Activated T-cell treated with anti-CD3 and anti-CD28 coated beads, Interleukin-2, amount 50 U/mL, for 24 hours (primary cell): ENCODE measurements around the gene PHLPP1.

ENCODE experiments used
- DNase-seq: peaks from one replicate; pipeline ENCODE4 v3.0.0-alpha.2; 2020
- H3K27ac Mint-ChIP-seq: 2 replicates; pipeline ENCODE4 v1.8.0; 2020; ENCODE audit warnings: mild to moderate bottlenecking, mixed read lengths
- H3K27me3 Mint-ChIP-seq: 2 replicates; pipeline ENCODE4 v1.8.0; 2020; ENCODE audit warnings: mixed read lengths
- H3K36me3 Mint-ChIP-seq: 2 replicates; pipeline ENCODE4 v1.8.0; 2020; ENCODE audit warnings: low read depth, mixed read lengths
- H3K4me1 Mint-ChIP-seq: 2 replicates; pipeline ENCODE4 v1.8.0; 2020; ENCODE audit warnings: low read depth, mixed read lengths
- H3K4me3 Mint-ChIP-seq: 2 replicates; pipeline ENCODE4 v1.8.0; 2020; ENCODE audit warnings: mild to moderate bottlenecking, moderate library complexity, mixed read lengths
- H3K9me3 Mint-ChIP-seq: 2 replicates; pipeline ENCODE4 v1.8.0; 2020; ENCODE audit warnings: mixed read lengths

PHLPP1 gene

GRCh38 chr18:62928326-62928725 is 213.0 kb downstream of the PHLPP1 start:
- Mint-ChIP-seq H3K27me3 (no peaks in the 10 kb centered on the region), H3K9me3 (peaks cover 8% of the 10 kb centered on the region), H3K4me1 (no peaks in the 10 kb centered on the region), H3K4me3 (no peak overlapping the region), H3K27ac (no peak overlapping the region), H3K36me3 (peaks cover 3% of the 10 kb centered on the region)
- DNase-seq = no peak

- DNase-seq = no peak
- H3K27ac Mint-ChIP-seq = no peak overlapping the region
- H3K4me3 Mint-ChIP-seq = no peak overlapping the region
- H3K4me1 Mint-ChIP-seq = peaks cover 6% of the 10 kb centered on the region
- H3K9me3 Mint-ChIP-seq = peaks cover 8% of the 10 kb centered on the region
- H3K27me3 Mint-ChIP-seq = no peaks in the 10 kb centered on the region
- peaks cover 3% of the 10 kb centered on the region for H3K36me3 Mint-ChIP-seq
These were observed 218.0 kb downstream of the PHLPP1 start for GRCh38 chr18:62933261-62933887.

GRCh38 chr18:62935994-62936393 is 220.7 kb downstream of the PHLPP1 start:
- H3K4me3 Mint-ChIP-seq = no peak overlapping the region
- no peak overlapping the region for H3K27ac Mint-ChIP-seq
- peaks cover 4% of the 10 kb centered on the region for H3K9me3 Mint-ChIP-seq
- H3K36me3 Mint-ChIP-seq = no peaks in the 10 kb centered on the region
- no peak for DNase-seq
- H3K4me1 Mint-ChIP-seq = peaks cover 14% of the 10 kb centered on the region
- no peaks in the 10 kb centered on the region for H3K27me3 Mint-ChIP-seq

- Mint-ChIP-seq H3K27me3 (no peaks in the 10 kb centered on the region), H3K4me3 (no peak overlapping the region), H3K9me3 (no peaks in the 10 kb centered on the region), H3K4me1 (peaks cover 14% of the 10 kb centered on the region), H3K36me3 (peaks cover 1% of the 10 kb centered on the region), H3K27ac (no peak overlapping the region)
- no peak for DNase-seq
These were observed 221.7 kb downstream of the PHLPP1 start for GRCh38 chr18:62937065-62937464.

- Mint-ChIP-seq H3K4me3 (no peak overlapping the region), H3K27ac (no peak overlapping the region), H3K36me3 (peaks cover 1% of the 10 kb centered on the region), H3K4me1 (peaks cover 14% of the 10 kb centered on the region), H3K27me3 (no peaks in the 10 kb centered on the region), H3K9me3 (no peaks in the 10 kb centered on the region)
- DNase-seq = no peak
These were observed 222.7 kb downstream of the PHLPP1 start for GRCh38 chr18:62938006-62938405.

GRCh38 chr18:62938487-62938886 is 223.1 kb downstream of the PHLPP1 start:
- Mint-ChIP-seq H3K4me3 (no peak overlapping the region), H3K9me3 (no peaks in the 10 kb centered on the region), H3K27ac (no peak overlapping the region), H3K4me1 (peaks cover 14% of the 10 kb centered on the region), H3K27me3 (no peaks in the 10 kb centered on the region), H3K36me3 (peaks cover 1% of the 10 kb centered on the region)
- DNase-seq = no peak

GRCh38 chr18:62939433-62939832 is 224.1 kb downstream of the PHLPP1 start:
- DNase-seq = no peak
- Mint-ChIP-seq H3K27me3 (no peaks in the 10 kb centered on the region), H3K36me3 (peaks cover 1% of the 10 kb centered on the region), H3K27ac (no peak overlapping the region), H3K4me3 (no peak overlapping the region), H3K9me3 (no peaks in the 10 kb centered on the region), H3K4me1 (peaks cover 14% of the 10 kb centered on the region)

GRCh38 chr18:62939926-62940325 is 224.6 kb downstream of the PHLPP1 start:
- H3K27me3 Mint-ChIP-seq = no peaks in the 10 kb centered on the region
- H3K4me1 Mint-ChIP-seq = peaks cover 14% of the 10 kb centered on the region
- no peak overlapping the region for H3K4me3 Mint-ChIP-seq
- no peak for DNase-seq
- H3K27ac Mint-ChIP-seq = no peak overlapping the region
- no peaks in the 10 kb centered on the region for H3K9me3 Mint-ChIP-seq
- H3K36me3 Mint-ChIP-seq = peaks cover 1% of the 10 kb centered on the region

- Mint-ChIP-seq H3K27me3 (no peaks in the 10 kb centered on the region), H3K4me3 (no peak overlapping the region)
- no peak for DNase-seq
These were observed 227.2 kb downstream of the PHLPP1 start for GRCh38 chr18:62942578-62942977.

GRCh38 chr18:62944454-62944853 is 229.1 kb downstream of the PHLPP1 start:
- no peak overlapping the region for H3K27ac Mint-ChIP-seq
- no peak for DNase-seq
- H3K27me3 Mint-ChIP-seq = no peaks in the 10 kb centered on the region

More at GRCh38 chr18:62942578-62942977, 227.2 kb downstream of the PHLPP1 start:
- no peaks in the 10 kb centered on the region for H3K9me3 Mint-ChIP-seq
- H3K36me3 Mint-ChIP-seq = peaks cover 12% of the 10 kb centered on the region
- H3K27ac Mint-ChIP-seq = no peak overlapping the region
- H3K4me1 Mint-ChIP-seq = peaks cover 12% of the 10 kb centered on the region

GRCh38 chr18:62948788-62949187 is 233.4 kb downstream of the PHLPP1 start:
- DNase-seq = no peak
- Mint-ChIP-seq H3K4me1 (peaks cover 6% of the 10 kb centered on the region), H3K36me3 (peaks cover 11% of the 10 kb centered on the region), H3K9me3 (no peaks in the 10 kb centered on the region), H3K27ac (no peak overlapping the region), H3K27me3 (no peaks in the 10 kb centered on the region), H3K4me3 (no peak overlapping the region)

More at GRCh38 chr18:62944454-62944853, 229.1 kb downstream of the PHLPP1 start:
- peaks cover 12% of the 10 kb centered on the region for H3K36me3 Mint-ChIP-seq
- H3K9me3 Mint-ChIP-seq = no peaks in the 10 kb centered on the region
- H3K4me1 Mint-ChIP-seq = peaks cover 2% of the 10 kb centered on the region
- no peak overlapping the region for H3K4me3 Mint-ChIP-seq

- Mint-ChIP-seq H3K4me3 (no peak overlapping the region), H3K27ac (no peak overlapping the region)
These were observed 234.9 kb downstream of the PHLPP1 start for GRCh38 chr18:62950246-62950645.

GRCh38 chr18:62952807-62953206 is 237.5 kb downstream of the PHLPP1 start:
- Mint-ChIP-seq H3K27me3 (no peaks in the 10 kb centered on the region), H3K9me3 (no peaks in the 10 kb centered on the region), H3K36me3 (no peaks in the 10 kb centered on the region), H3K4me1 (peaks cover 9% of the 10 kb centered on the region), H3K27ac (no peak overlapping the region), H3K4me3 (no peak overlapping the region)
- DNase-seq = no peak

More at GRCh38 chr18:62950246-62950645, 234.9 kb downstream of the PHLPP1 start:
- Mint-ChIP-seq H3K27me3 (no peaks in the 10 kb centered on the region), H3K36me3 (peaks cover 8% of the 10 kb centered on the region), H3K9me3 (no peaks in the 10 kb centered on the region), H3K4me1 (peaks cover 9% of the 10 kb centered on the region)
- DNase-seq = no peak

GRCh38 chr18:62953663-62954062 is 238.3 kb downstream of the PHLPP1 start:
- Mint-ChIP-seq H3K9me3 (no peaks in the 10 kb centered on the region), H3K4me1 (peaks cover 9% of the 10 kb centered on the region), H3K27me3 (no peaks in the 10 kb centered on the region), H3K27ac (no peak overlapping the region), H3K4me3 (no peak overlapping the region), H3K36me3 (no peaks in the 10 kb centered on the region)
- DNase-seq = no peak

GRCh38 chr18:62954366-62954765 is 239.0 kb downstream of the PHLPP1 start:
- H3K4me3 Mint-ChIP-seq = no peak overlapping the region
- H3K27me3 Mint-ChIP-seq = no peaks in the 10 kb centered on the region
- no peak for DNase-seq
- peaks cover 1% of the 10 kb centered on the region for H3K36me3 Mint-ChIP-seq
- no peaks in the 10 kb centered on the region for H3K9me3 Mint-ChIP-seq
- H3K27ac Mint-ChIP-seq = no peak overlapping the region
- peaks cover 9% of the 10 kb centered on the region for H3K4me1 Mint-ChIP-seq
